ENCODE results near the gene SLC11A1.

The SLC11A1 gene

GRCh38 chr2:218395090-218395444, 13.0 kb downstream of the SLC11A1 start:
- no peak for DNase-seq

- no peak for DNase-seq
These were observed 13.4 kb downstream of the SLC11A1 start for GRCh38 chr2:218395456-218395825.

- peak; percentile 89 for DNase-seq
These were observed 14.0 kb downstream of the SLC11A1 start for GRCh38 chr2:218395826-218396687.

DNA sequence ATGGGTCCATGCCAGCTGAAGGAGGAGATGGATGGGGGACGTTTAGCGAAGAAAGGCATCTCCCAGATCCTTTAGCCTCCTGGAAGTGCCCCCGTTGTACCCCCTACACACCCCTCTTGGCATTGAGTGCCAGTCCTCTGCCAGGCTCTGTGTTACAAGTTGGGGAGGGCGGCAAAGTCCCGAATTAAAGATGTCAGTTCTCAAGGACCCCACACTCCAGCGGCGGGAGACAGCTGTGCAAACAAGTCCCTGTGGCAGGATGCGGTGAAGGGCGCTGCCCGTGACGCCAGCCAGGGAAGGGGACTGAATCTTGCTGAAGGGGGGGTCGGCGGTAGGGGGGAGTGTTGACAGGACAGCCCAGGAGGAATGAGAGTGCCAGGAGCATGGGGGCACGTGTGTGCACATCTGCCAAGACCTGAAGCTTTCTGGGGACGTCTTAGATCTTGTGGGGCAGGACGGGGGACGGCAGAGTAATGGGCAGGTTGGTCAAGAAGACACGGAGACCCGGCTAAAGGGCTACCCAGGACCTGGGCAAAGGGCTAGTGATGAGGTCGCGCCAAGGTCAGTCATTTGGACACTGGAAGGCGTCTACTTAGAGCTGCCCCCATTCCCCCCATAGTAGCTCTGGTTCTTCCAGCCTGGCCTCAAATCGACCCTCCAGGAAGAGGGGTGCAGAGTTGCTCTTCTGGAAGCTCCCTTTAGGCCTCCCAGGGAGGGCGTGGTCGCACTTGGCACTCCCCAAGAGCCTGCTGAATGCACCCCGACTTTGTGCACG, 14.8 kb downstream of the SLC11A1 start:
- peak; percentile 63 for DNase-seq

DNA sequence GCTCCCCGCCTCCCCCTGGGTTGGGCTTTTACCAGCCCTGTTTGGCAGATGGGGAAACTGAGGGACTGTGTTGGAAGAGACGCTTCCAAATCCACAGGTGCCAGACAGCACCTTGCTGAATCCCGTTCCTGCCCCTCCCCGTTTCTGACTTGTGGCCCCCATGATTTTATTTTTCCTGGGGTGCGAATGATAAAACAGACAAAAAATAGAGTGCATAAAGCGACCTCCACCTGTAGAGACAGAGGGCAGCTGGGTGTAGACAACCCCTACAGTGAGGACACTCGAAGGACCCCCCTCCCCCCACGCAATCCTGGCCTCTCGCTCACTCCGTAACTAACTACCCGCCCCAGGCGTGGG, 15.4 kb downstream of the SLC11A1 start:
- peak; percentile 24 for DNase-seq

DNA sequence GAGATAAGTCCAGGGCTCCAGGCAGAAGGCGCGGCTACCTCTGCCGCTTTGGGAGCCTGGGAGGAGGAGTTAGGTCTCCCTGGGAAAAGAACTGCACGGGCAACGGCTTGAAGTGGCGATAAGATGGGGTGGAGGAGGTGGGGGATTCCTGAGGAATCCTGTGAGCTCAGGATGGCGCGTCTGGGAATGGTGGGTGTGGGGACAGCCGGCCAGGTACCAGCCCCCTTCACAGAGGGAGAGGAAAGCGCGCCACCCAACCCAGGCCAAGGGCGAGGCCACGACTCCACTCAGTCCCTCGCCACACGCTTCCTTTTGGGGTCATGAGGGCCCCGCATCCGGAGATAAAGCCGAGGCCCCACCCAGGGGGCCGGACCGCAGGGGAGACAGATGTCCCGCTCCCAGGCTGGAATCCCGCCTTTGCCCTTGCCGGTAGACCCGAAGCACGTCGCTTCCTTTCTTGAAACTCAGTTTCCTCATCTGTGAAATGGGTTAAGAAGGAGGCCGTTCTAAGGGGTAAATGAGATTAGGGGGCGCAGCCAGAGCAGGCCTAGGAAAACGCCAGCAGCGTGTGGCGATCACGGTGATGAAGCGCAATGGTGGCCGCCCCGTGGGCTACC, 15.9 kb downstream of the SLC11A1 start:
- DNase-seq: no peak

GRCh38 chr2:218398437-218399390, 16.6 kb downstream of the SLC11A1 start:
- DNase-seq: no peak

DNA sequence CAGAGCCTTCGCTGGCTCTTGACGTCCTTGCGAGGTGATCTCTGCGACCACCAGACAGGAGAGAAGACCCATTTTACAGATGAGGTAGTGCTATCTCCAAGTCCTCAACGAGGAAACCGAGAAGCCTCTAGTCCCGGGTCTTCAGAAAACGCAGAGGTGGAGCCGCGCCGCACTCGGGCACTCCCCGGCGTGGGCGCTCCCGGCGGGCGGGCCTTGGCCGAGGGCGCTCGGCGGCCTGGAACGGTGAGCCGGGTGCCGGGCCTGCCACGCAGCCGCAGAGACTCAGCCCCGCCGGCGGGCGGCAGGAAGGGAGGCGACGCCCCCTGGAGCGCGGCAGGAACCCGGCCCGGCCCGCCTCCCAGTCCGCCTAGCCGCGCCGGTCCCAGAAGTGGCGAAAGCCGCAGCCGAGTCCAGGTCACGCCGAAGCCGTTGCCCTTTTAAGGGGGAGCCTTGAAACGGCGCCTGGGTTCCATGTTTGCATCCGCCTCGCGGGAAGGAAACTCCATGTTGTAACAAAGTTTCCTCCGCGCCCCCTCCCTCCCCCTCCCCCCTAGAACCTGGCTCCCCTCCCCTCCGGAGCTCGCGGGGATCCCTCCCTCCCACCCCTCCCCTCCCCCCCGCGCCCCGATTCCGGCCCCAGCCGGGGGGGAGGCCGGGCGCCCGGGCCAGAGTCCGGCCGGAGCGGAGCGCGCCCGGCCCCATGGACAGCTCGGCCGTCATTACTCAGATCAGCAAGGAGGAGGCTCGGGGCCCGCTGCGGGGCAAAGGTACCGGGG, 17.5 kb downstream of the SLC11A1 start, which contains the start of gene CTDSP1:
Gene CTDSP1 (plus strand): TSS at position 478 of the 776 bp plus-strand sequence. CDS start 223 bp downstream, at position 701.
- DNase-seq: peak; percentile 56

DNA sequence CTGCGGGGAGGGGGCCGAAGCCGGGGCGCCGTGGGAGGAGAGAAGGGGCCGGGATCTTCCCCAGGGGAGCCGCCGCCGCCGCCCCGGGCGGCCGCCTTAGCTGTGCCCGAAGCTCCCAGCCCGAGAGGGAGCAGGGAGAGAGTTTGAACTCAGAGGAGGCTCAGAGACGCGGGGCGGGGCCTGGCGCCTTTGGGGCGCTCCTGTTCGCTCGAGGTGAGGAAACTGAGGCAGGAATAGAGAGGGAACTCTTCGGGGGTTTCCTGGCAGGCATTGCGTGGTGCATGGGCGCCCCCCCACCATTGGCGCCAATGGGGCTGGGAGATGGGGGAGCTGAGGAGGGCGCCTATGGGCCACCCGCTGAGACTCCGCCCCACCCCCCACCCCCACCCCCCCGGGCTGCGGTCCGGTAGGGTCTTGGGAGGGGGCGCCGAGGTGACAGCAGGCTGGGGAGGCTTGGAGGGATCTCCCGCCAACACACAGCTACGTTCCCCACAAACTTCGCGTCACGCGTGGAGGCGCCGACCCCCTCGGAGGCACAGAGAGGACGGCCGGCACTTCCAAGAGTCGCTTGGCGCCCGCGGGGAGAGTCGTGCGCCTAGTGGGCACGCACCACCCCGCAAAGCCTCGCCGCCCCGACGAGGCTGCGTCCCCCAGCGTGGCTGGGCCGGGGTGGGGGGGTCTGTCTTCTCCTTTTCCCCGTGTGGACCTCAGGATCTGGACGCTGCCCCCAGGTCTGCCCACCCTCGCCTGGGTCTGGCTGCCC, 18.3 kb downstream of the SLC11A1 start:
- DNase-seq: no peak

DNA sequence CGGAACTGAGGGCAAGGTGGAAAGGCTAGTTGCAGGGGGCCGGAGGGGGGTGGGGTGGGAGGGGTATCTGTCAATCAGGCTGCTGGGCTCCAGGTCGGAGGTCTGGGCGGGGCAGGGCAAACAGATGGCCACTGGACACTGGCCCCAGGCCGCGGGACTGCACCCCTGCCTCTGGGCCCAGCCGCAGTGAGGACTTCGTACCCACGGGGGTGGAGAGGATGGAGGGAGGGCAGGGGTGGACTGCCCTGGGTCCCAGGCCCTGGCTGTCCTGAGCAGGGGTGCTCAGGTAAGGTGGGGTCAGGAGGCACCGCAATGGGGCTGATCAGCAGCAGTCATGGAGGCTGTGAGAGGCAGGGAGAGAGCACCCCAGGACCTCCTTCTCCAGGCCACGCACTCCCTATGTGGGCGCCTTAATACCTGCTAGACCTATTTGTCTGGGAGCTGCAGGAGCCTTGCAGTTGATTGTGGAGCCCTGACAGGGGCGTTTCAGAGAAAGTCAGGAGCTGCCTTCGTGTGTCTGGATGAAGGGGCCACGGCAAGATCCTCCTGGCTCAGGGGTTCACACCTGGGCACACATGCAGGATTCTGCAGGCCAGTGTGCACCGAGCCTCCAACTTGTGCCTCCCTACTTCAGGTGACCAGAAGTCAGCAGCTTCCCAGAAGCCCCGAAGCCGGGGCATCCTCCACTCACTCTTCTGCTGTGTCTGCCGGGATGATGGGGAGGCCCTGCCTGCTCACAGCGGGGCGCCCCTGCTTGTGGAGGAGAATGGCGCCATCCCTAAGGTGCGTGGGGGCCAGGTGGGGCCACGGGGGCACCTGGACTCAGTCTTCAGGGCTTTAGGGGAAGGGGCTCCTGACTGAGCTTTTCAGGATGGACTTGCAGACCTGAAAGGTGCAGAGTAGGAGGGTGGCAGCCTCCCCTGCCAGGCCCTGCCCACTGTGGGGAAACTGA, 19.1 kb downstream of the SLC11A1 start:
- no peak for DNase-seq

DNA sequence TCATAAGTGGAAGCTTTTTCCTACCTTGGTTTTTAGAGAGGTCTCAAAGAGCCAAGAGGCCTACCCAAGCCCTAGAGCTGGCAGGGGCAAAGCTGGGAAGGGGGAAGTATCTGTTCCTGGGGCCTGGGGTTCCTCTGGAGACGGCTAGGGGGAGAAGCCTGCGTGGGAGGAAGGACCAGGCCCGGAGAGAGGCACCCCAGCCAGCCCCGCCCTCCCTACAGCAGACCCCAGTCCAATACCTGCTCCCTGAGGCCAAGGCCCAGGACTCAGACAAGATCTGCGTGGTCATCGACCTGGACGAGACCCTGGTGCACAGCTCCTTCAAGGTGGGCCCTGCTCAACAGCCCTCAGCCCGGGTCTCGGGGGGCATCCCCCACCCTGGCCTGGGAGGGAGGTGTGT, 19.8 kb downstream of the SLC11A1 start:
- no peak for DNase-seq

- no peak for DNase-seq
These were observed 20.4 kb downstream of the SLC11A1 start for GRCh38 chr2:218402491-218402901.

DNA sequence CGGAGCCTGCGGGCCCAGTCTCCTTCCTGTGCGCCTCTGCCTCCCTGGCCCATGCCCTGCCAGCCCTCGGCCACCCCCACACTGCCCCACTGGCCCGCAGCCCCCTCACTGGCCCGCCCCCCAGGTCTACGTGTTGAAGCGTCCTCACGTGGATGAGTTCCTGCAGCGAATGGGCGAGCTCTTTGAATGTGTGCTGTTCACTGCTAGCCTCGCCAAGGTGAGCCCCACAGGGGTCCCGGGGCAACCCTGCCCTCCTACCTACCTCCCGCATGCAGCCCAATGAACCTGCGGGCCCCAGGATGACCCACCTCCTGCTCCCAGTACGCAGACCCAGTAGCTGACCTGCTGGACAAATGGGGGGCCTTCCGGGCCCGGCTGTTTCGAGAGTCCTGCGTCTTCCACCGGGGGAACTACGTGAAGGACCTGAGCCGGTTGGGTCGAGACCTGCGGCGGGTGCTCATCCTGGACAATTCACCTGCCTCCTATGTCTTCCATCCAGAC, 20.9 kb downstream of the SLC11A1 start:
- no peak for DNase-seq

DNA sequence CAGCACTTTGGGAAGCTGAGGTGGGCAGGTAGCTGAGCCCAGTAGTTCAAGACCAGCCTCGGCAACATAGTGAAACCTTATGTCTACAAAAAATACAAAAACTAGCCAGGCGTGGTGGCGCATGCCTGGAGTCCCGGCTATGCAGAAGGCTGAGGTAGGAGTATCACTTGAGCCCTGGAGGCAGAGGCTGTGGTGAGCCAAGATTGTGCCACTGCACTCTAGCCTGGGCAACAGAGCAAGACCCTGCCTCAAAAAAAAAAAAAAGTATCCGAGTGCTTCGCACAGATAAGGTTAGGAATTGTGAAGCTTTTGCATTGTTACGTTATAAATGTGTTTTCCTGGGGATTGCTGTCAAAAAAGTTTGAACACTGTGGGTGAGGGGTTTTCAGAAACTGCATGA, 21.7 kb downstream of the SLC11A1 start:
- DNase-seq: no peak

DNA sequence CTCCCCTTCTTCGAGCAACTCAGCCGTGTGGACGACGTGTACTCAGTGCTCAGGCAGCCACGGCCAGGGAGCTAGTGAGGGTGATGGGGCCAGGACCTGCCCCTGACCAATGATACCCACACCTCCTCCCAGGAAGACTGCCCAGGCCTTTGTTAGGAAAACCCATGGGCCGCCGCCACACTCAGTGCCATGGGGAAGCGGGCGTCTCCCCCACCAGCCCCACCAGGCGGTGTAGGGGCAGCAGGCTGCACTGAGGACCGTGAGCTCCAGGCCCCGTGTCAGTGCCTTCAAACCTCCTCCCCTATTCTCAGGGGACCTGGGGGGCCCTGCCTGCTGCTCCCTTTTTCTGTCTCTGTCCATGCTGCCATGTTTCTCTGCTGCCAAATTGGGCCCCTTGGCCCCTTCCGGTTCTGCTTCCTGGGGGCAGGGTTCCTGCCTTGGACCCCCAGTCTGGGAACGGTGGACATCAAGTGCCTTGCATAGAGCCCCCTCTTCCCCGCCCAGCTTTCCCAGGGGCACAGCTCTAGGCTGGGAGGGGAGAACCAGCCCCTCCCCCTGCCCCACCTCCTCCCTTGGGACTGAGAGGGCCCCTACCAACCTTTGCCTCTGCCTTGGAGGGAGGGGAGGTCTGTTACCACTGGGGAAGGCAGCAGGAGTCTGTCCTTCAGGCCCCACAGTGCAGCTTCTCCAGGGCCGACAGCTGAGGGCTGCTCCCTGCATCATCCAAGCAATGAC, 22.4 kb downstream of the SLC11A1 start:
- no peak for DNase-seq

DNA sequence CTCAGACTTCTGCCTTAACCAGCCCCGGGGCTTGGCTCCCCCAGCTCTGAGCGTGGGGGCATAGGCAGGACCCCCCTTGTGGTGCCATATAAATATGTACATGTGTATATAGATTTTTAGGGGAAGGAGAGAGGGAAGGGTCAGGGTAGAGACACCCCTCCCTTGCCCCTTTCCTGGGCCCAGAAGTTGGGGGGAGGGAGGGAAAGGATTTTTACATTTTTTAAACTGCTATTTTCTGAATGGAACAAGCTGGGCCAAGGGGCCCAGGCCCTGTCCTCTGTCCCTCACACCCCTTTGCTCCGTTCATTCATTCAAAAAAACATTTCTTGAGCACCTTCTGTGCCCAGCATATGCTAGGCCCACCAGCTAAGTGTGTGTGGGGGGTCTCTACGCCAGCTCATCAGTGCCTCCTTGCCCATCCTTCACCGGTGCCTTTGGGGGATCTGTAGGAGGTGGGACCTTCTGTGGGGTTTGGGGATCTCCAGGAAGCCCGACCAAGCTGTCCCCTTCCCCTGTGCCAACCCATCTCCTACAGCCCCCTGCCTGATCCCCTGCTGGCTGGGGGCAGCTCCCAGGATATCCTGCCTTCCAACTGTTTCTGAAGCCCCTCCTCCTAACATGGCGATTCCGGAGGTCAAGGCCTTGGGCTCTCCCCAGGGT, 23.1 kb downstream of the SLC11A1 start:
- no peak for DNase-seq

DNA sequence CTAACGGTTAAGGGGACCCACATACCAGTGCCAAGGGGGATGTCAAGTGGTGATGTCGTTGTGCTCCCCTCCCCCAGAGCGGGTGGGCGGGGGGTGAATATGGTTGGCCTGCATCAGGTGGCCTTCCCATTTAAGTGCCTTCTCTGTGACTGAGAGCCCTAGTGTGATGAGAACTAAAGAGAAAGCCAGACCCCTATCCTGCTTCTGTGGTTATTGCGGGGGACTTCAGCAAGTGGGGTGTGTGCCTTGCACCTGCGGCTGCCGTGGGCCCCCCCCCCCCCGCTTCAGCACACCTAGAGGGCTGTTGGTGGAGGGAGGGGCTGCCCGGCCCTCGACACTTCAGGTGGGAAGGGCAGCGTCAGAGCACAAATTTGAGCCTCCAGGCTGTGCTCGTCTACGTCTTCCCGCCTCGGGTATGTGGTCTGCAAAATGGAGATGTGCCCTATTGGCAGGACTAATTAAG, 23.7 kb downstream of the SLC11A1 start:
- no peak for DNase-seq
